ENCODE results near the gene ENPEP.
"Not testable (repeated sequence)": the region's sequence is repeated elsewhere in the genome, so short reads cannot be mapped to it uniquely, and the experiment has no call there.

Gene ENPEP

DNA sequence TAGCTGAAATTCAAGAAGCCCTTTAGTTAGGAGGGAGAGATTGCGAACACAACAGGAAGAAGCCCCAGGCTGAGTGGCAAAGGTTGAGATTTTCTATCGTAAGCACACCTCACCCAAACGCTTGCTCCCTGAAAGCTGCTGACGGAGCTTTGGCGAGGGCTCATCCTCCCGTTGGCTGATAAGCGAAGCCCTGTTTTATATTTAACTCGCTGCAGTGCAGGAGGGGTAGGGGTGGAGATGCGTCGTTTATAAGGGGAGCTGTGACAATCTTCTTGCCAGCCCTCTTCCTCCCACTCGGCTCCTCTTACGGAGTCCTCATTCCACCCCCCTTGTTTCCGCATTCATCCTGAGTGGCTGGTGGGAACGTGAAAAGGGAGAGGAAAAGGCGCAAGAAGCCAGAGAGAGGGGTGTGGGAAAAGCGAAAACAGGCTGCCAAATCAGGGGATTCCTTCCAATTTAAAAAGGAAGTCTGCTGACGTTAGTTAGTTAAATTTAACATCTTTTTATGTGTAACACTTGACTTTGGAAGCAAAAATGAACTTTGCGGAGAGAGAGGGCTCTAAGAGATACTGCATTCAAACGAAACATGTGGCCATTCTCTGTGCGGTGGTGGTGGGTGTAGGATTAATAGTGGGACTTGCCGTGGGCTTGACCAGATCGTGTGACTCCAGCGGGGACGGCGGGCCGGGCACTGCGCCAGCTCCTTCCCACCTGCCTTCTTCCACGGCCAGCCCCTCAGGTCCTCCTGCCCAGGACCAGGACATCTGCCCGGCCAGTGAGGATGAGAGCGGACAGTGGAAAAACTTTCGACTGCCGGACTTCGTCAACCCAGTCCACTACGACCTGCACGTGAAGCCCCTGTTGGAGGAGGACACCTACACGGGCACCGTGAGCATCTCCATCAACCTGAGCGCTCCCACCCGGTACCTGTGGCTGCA lies at the start of gene ENPEP:
ENPEP (plus strand) TSS at position 275 of the 938 bp plus-strand sequence; CDS start at position 535, 260 bp downstream.
- no peak for DNase-seq (ENCODE audit: low read depth in 2 of 2)

GRCh38 chr4:110431805-110432204 lies 44.1 kb upstream of the ENPEP start:
- DNase-seq (ENCODE audit: low read depth in 2 of 2): not testable (repeated sequence)

DNA sequence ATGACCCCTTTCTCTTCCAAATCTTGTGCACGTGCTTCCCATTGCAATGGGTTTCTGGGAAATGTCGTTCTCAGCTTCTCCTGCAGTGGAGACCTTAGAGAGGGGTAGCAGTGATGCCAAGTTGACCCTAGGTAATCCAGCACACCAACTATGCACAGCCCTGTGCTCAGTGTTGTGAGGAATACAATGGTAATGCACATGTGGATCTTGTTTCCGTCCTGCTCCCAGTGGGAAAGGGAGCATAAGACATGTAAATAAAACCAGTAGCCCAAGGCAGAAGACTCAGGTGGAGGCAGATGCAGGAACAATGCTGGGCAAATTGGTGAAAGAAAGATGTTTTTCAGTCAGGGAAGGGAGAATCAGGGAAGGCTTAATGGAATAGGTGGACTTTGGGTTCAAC lies 38.7 kb upstream of the ENPEP start:
- not testable (repeated sequence) for DNase-seq (ENCODE audit: low read depth in 2 of 2)

DNA sequence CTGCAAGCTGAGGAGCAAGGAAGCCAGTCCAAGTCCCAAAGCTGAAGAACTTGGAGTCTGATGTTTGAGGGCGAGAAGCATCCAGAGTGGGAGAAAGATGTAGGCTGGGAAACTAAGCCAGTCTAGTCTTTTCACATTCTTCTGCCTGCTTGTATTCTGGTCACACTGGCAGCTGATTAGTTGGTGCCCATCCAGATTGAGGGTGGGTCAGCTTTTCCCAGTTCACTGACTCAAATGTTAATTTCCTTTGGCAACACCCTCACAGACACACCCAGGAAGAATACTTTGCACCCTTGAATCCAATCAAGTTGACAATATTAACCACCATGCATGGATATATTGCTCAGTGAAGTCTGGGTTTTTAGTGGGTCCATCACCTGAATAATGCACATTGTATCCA lies 36.7 kb upstream of the ENPEP start:
- DNase-seq (ENCODE audit: low read depth in 2 of 2): not testable (repeated sequence)

- peak in 1 of 2 donors; percentile 1 for DNase-seq (ENCODE audit: low read depth in 2 of 2)
Measured at GRCh38 chr4:110442309-110442708, 33.6 kb upstream of the ENPEP start.

GRCh38 chr4:110442788-110443187 lies 33.2 kb upstream of the ENPEP start:
- DNase-seq (ENCODE audit: low read depth in 2 of 2): no peak

DNA sequence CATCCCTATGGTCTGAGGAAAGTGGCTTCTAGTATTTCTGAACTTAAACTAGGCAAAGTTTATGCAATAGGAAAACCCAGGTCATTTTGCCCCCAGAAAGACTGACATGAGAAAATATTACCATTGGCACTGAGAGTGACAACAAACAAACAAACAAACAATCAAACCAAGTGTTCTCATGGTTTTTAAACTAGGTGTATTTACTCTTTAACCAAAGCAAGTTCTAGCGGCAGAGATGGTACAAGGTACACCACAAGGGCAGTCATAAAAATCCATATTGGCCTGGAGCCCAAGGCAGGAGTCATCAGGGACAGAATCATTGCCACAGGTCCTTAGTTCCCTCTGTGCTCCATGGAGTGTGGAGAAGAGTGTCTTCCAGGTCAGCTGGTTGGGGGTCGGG lies 26.0 kb upstream of the ENPEP start:
- DNase-seq (ENCODE audit: low read depth in 2 of 2): no peak

GRCh38 chr4:110452546-110452945 lies 23.4 kb upstream of the ENPEP start:
- no peak for DNase-seq (ENCODE audit: low read depth in 2 of 2)

DNA sequence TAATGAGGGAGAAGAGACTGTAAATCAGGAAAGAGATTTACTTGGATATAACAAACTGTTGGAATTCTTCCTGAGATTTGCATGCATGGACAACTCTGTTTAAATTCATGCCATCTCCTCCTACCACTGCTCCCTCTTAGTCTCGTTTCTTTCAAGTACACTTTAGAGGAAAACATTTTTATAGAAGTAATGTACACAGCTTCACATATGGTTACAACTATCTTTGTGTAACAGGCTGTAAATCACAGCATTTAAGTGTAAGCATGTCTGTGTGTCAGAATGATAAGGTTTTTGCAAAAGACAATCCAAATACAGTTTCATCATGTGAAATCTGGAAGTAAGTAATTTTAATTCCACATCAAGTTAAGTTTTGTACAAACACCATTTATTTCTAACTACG lies 21.5 kb upstream of the ENPEP start:
- DNase-seq (ENCODE audit: low read depth in 2 of 2): no peak

DNA sequence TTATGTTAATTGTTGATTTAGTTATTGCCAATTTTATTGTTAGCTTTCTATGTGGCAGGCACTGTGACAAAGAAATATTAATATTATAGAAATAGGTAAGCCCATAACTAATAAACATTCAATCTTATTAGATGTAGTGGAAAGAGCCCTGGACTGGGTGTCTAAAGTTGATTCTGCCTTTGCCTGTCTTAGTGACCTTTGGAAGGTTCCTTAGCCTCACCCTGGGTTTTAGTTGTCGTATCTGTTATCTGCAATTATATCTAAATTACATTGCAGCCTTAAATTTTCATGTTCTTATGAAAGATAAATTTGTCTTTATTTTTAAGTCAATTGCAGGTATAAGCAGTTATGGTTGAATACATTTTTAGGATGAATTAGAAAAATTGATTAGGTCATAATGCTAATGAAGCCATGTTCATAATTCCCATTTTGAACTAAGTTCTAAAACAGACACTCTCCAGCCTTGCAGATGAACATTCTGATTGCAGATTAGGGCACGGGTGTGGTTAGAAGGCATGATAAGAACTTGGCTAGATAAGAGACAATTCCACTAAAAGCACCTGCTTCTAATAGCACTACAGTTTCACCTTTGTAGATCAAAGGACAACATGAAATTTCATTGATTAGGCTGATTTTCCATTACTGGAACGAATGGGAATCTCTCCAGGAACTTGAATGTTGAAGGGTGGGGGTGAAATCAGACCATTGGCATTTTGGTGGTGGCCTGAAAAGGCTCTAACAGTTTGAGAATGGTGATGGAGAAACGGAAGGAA lies 17.3 kb upstream of the ENPEP start:
- DNase-seq (ENCODE audit: low read depth in 2 of 2): no peak

DNA sequence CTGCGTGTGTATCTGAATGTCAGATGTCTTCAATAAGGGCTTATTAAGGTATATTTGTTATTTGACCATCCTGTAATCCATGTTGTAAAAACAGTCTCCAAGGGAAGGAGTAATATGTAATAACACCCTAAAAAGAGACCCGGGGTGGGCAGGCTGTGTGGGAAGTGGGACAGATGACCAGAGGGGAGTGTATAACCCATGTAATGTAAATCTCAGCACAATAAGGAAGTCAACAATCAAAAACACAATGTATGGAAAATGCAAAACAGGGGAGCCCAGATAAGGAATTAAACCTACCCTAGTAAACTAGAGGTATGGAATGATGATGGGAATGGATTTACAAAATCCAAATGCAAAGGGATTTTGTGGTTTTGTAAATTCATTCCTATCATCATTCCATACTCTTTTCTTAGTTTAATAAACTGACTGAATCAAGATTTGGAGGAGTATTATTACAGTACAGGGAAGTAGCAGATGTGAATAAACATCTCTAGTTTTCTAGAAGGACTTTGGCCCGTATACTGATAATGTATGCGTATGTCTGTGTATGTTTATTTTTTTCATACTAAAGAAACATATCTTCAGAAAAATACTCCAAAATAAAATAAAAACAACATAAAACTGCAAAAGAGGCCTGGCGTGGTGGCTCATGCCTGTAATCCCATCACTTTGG lies 15.7 kb upstream of the ENPEP start:
- no peak for DNase-seq (ENCODE audit: low read depth in 2 of 2)

DNA sequence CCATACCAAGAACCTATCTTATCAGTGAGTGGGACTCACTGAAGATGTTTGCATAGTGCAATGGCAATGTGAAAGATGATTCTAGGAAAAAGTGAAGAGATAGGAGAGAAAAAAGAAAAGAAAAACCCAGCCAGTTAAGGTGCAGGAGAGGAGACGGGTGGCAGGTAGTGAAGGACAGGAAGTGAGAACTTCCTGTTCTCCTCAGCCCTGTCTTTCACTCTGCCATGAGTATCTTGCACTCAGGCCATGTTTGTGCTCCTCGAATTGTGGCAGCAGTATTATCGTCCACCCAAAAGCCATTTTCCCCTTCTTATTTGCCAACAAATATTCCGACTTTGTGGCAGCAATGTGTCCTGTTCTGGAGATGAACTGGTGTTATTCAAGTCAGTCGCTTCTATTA lies 8.6 kb upstream of the ENPEP start:
- DNase-seq (ENCODE audit: low read depth in 2 of 2): no peak

GRCh38 chr4:110472583-110473329 lies 3.2 kb upstream of the ENPEP start:
- DNase-seq (ENCODE audit: low read depth in 2 of 2): no peak

DNA sequence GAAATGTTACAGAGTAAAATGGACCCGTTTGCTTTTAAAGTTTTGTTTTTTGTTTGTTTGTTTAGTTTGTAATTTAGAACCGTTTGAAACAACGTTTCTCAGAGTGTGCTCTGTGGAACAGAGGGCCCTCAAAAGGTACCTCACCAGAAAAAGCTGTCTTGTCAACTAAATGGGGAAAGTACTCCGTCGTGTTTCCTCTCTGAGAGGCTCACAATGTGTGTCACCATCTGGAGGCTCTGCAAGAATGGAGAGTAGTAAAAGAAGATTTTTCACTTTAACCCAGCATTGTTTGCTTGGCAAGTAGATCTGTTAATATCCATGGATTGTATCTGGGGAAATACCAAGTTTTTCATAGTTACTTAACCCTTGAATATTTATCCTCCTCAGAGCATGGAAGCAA lies 1.5 kb upstream of the ENPEP start:
- DNase-seq (ENCODE audit: low read depth in 2 of 2): no peak

GRCh38 chr4:110475080-110475479 lies 875 bp upstream of the ENPEP start:
- not testable (repeated sequence) for DNase-seq (ENCODE audit: low read depth in 2 of 2)

GRCh38 chr4:110477836-110478235 lies 1.9 kb downstream of the ENPEP start:
- no peak for DNase-seq (ENCODE audit: low read depth in 2 of 2)

DNA sequence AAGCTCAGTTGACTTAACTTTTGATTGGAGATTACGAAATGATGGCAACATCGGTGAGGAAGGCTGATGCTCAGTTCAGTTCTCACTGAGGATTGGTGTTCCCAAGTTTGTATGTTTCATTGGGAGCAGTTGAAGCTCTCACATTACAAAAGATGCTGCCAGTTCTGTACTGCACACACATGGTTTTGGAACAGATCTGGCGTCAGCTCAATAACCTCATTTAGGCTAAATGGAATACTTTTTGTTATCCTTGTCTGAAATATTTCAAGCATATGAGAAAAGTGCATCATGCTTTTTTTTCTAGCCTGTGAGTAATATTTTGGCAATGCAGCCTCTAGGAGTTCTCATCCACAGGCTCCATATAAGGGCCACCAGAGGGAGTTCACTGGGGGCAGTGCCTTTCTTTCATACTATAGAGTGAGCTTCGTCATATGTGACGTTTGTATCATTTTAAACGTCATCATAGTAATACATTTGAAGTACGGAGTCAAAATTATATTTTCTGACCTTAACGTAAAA lies 4.1 kb downstream of the ENPEP start:
- DNase-seq (ENCODE audit: low read depth in 2 of 2): no peak

GRCh38 chr4:110480746-110481271 lies 4.9 kb downstream of the ENPEP start:
- no peak for DNase-seq (ENCODE audit: low read depth in 2 of 2)

DNA sequence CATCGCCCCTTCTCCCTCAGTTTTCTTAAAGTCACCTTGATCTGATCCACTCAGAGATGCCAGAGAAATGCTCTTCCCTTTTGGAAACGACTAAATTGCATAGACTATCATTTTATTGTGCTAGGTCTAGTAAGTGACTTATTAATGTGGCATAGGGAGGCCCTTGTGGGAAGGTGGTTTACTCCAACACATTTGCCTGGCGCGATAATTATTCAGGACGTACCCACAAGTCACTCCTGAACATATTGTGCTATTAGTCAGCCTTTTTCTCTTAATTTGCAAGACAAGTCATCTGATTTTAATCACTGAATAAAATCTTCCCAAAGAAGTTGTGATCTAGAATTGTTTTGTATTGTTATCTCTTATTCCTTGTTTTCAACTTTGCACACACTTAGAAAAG lies 7.6 kb downstream of the ENPEP start:
- DNase-seq (ENCODE audit: low read depth in 2 of 2): no peak

- no peak for DNase-seq (ENCODE audit: low read depth in 2 of 2)
Measured at GRCh38 chr4:110484029-110484428, 8.1 kb downstream of the ENPEP start.

DNA sequence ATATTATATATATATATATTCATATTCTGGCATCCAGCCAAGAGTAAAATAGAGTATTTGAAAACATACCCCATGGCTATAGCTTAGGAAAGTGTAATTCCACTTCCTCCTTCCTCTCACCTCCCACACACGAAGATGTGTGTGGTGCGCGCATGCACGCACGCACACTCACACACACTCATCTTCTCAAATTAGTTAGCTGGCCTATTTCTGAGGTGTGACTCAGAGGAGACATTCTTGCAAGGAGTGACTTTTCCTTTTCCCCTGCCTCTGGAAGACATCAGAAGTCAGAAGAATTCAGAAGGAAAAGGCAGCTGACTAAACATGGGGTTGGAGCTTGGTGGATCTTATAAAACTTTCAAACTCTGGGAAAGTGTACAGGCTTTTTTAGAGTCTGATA lies 8.8 kb downstream of the ENPEP start:
- no peak for DNase-seq (ENCODE audit: low read depth in 2 of 2)
